Hepatocyte (in vitro differentiated cells): ENCODE measurements around the gene SLC4A5. TPM values are rescaled to one million over a fixed set of nuclear protein-coding genes. Genes with fewer than 3 reads are reported as not detected.

Source experiments
- DNase-seq: peaks from one replicate; pipeline ENCODE4 v3.0.0-alpha.2; 2016; ENCODE audit warnings: low spot score
- H2AFZ ChIP-seq: fragments of 200-600 bp; sonication (generic); 2 replicates; pipeline ENCODE4 v1.6.0; 2016; ENCODE audit warnings: antibody characterized with exemption, mild to moderate bottlenecking
- H3K27ac ChIP-seq: fragments of 200-600 bp; sonication (generic); 2 replicates; pipeline ENCODE4 v1.5.1; 2016; ENCODE audit warnings: mild to moderate bottlenecking
- H3K27me3 ChIP-seq: fragments of 200-600 bp; sonication (generic); 2 replicates; pipeline ENCODE4 v1.6.1; 2016
- H3K36me3 ChIP-seq: fragments of 200-600 bp; sonication (generic); replicated peaks from 2 replicates; pipeline ENCODE4 v1.5.1; 2016; ENCODE audit warnings: low read depth; ENCODE audit not compliant: insufficient read depth
- H3K4me1 ChIP-seq: fragments of 200-600 bp; sonication (generic); 2 replicates; pipeline ENCODE4 v1.5.1; 2016; ENCODE audit warnings: mild to moderate bottlenecking, moderate library complexity; ENCODE audit not compliant: insufficient read depth
- H3K4me2 ChIP-seq: fragments of 200-600 bp; sonication (generic); 2 replicates; pipeline ENCODE4 v1.6.0; 2016
- H3K4me3 ChIP-seq: fragments of 200-600 bp; sonication (generic); 2 replicates; pipeline ENCODE4 v1.5.1; 2016; ENCODE audit warnings: mild to moderate bottlenecking
- H3K79me2 ChIP-seq: fragments of 200-600 bp; sonication (generic); 2 replicates; pipeline ENCODE4 v1.6.0; 2017; ENCODE audit warnings: mild to moderate bottlenecking
- H3K9me2 ChIP-seq: fragments of 200-600 bp; sonication (generic); replicated peaks from 2 replicates; pipeline ENCODE4 v1.6.0; 2017; ENCODE audit warnings: mild to moderate bottlenecking; ENCODE audit not compliant: insufficient read depth
- H3K9me3 ChIP-seq: fragments of 200-600 bp; sonication (generic); 2 replicates; pipeline ENCODE4 v1.5.1; 2016; ENCODE audit warnings: low read depth, mild to moderate bottlenecking
- H4K20me1 ChIP-seq: fragments of 200-600 bp; sonication (generic); 2 replicates; pipeline ENCODE4 v1.6.0; 2016; ENCODE audit warnings: mild to moderate bottlenecking; ENCODE audit not compliant: insufficient read depth, poor library complexity, severe bottlenecking
- CTCF ChIP-seq: fragments of 200-600 bp; sonication (generic); IDR thresholded peaks from 2 replicates; pipeline ENCODE4 v1.5.1; 2016; ENCODE audit warnings: antibody characterized with exemption, mild to moderate bottlenecking; ENCODE audit not compliant: poor library complexity
- EZH2 ChIP-seq: fragments of 200-600 bp; sonication (generic); IDR thresholded peaks from 2 replicates; pipeline ENCODE4 v1.6.1; 2016; ENCODE audit warnings: antibody characterized with exemption, mild to moderate bottlenecking, borderline replicate concordance
- EZH2phosphoT487 ChIP-seq: fragments of 200-600 bp; sonication (generic); IDR thresholded peaks from one replicate; pipeline ENCODE4 v1.6.1; 2018; ENCODE audit warnings: antibody characterized with exemption, mild to moderate bottlenecking, low read depth, moderate library complexity; ENCODE audit not compliant: unreplicated experiment, severe bottlenecking
- WGBS: methylation state at CpG from one replicate; pipeline ENCODE4 v1.1.6; 2016; ENCODE audit warnings: low lambda C conversion rate; ENCODE audit errors: missing lambda C conversion rate; 5-methylcytosine and 5-hydroxymethylcytosine counted together
- polyA plus RNA-seq: library from polyadenylated mRNA; unstranded; fragments of >200 nt; fragmentation: Nextera tagmentation; extraction: Ambion mirVana; gene quantifications from 2 replicates; pipeline ENCODE4 v1.2.1, GENCODE V29; 2016
- total RNA-seq: library from RNA; depleted of rRNA; stranded (reverse); fragments of >200 nt; gene quantifications from 2 replicates; pipeline ENCODE4 v1.2.3, GENCODE V29; 2014

The SLC4A5 gene
- total and polyA plus RNA-seq, 2 experiments from 2014 or later = 0.28 to 1.5 TPM

- H3K9me3 ChIP-seq = no peaks in the 10 kb centered on the region
- no peaks in the 10 kb centered on the region for H3K9me2 ChIP-seq
- H3K4me3 ChIP-seq = peak overlapping the region; percentile 62
- H3K27ac ChIP-seq = peak overlapping the region; percentile 97
- peak; percentile 36 for DNase-seq
- H3K79me2 ChIP-seq = peaks cover 55% of the 10 kb centered on the region
- no peaks in the 10 kb centered on the region for H3K36me3 ChIP-seq
- WGBS = 1% methylated on average over 11 of the region's 11 CpGs
- H3K4me2 ChIP-seq = peak overlapping the region; percentile 79
- H3K4me1 ChIP-seq = peaks cover 14% of the 10 kb centered on the region
- H3K27me3 ChIP-seq = no peaks in the 10 kb centered on the region
- peaks cover 28% of the 10 kb centered on the region for H4K20me1 ChIP-seq
- TF ChIP-seq EZH2 (no peak), CTCF (no peak), EZH2phosphoT487 (no peak)
- H2AFZ ChIP-seq = peak overlapping the region; percentile 89
These were observed 48.0 kb upstream of the SLC4A5 start for GRCh38 chr2:74391209-74391579.

DNA sequence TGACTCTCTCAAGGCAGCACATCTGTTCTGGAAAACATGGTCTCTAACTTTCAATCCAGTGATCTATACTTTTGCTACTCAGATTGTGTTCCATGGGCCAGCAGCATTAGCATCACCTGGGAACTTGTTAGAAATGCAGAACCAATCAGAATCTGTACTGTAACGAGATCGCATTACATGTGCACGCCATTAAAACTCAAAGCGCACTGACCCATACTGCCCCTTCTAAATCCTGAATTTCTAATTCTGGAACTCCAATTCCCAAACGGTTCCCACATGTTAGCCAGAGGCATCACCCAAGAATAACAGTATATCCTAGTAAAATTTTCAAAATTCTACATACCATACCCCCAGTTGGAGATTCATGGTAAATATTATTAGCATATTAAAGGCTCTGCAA, 47.4 kb upstream of the SLC4A5 start:
- Histone ChIP-seq H3K4me1 (peaks cover 14% of the 10 kb centered on the region), H4K20me1 (peaks cover 34% of the 10 kb centered on the region), H3K4me3 (peak overlapping the region; percentile 62), H3K9me2 (no peaks in the 10 kb centered on the region), H3K36me3 (no peaks in the 10 kb centered on the region), H2AFZ (no peak overlapping the region), H3K9me3 (no peaks in the 10 kb centered on the region), H3K27me3 (no peaks in the 10 kb centered on the region), H3K27ac (no peak overlapping the region), H3K4me2 (peak overlapping the region; percentile 79), H3K79me2 (peaks cover 60% of the 10 kb centered on the region)
- no peak for DNase-seq
- 50% methylated on average over 5 of the region's 5 CpGs for WGBS
- TF ChIP-seq EZH2 (no peak), EZH2phosphoT487 (no peak), CTCF (no peak)

DNA sequence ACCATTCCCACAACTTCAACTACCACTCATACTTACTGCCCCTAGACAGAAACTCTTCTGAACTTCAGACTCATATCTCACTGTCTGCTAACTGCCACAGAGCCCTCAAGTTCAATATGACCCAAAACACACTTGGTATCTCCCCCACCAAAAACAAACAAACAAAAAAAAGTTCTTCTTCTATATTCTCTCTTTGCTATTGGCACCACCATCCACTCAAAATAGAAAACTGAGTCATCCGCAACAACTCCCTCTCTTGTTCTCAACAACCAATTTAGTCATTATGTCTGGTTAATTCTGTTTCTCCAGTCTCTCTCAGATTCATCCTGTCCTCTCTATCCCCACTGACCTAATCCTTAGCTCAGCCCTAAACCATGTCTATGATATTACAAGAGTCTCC, 44.1 kb upstream of the SLC4A5 start:
- no peaks in the 10 kb centered on the region for H3K36me3 ChIP-seq
- peaks cover 90% of the 10 kb centered on the region for H3K79me2 ChIP-seq
- no peak overlapping the region for H2AFZ ChIP-seq
- H3K27me3 ChIP-seq = no peaks in the 10 kb centered on the region
- H3K4me1 ChIP-seq = peaks cover 14% of the 10 kb centered on the region
- H3K4me2 ChIP-seq = no peak overlapping the region
- H3K9me3 ChIP-seq = no peaks in the 10 kb centered on the region
- TF ChIP-seq EZH2 = no peak
- TF ChIP-seq CTCF = no peak
- TF ChIP-seq EZH2phosphoT487 = no peak
- H3K9me2 ChIP-seq = no peaks in the 10 kb centered on the region
- 100% methylated on average over 1 of the region's 1 CpG for WGBS
- DNase-seq = no peak
- no peak overlapping the region for H3K4me3 ChIP-seq
- H3K27ac ChIP-seq = no peak overlapping the region
- H4K20me1 ChIP-seq = peaks cover 42% of the 10 kb centered on the region

DNA sequence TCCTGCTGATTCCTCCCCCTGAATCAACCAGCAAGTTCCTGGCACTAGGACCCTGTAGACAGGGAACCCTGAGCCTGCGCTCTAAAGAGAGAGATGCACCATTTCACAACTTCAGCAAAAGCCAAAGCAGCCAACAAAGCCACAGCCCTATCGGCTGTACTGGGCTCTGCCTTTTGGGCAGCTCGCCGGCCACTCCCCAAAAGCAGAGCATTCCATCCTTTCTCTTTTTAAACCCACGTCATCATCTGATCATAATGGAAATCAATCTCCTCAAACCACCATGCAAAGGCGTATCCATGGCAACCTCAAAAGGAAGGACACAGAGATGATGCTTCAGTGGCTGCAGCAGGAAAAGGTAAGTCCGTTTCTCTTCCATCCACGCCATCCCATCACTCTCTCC, 42.2 kb upstream of the SLC4A5 start:
- Histone ChIP-seq H3K4me2 (no peak overlapping the region), H4K20me1 (peaks cover 43% of the 10 kb centered on the region), H3K9me3 (no peaks in the 10 kb centered on the region), H3K4me1 (peaks cover 12% of the 10 kb centered on the region), H3K27me3 (no peaks in the 10 kb centered on the region), H3K36me3 (no peaks in the 10 kb centered on the region), H3K4me3 (no peak overlapping the region), H2AFZ (no peak overlapping the region), H3K9me2 (no peaks in the 10 kb centered on the region), H3K79me2 (peaks cover 97% of the 10 kb centered on the region), H3K27ac (no peak overlapping the region)
- TF ChIP-seq CTCF (no peak), EZH2phosphoT487 (no peak), EZH2 (no peak)
- no peak for DNase-seq
- 87% methylated on average over 8 of the region's 8 CpGs for WGBS
